PC-3 (cell line): Measurements from ENCODE around the gene PPFIBP2. TPM values are rescaled to one million over a fixed set of nuclear protein-coding genes. Genes with fewer than 3 reads are reported as not detected.

ENCODE experiments used
- ATAC-seq: fragments of 200-7000 bp; cut with Tn5 transposase; 2 replicates; pipeline ENCODE4 v1.9.1; 2020; ENCODE audit warnings: mild to moderate bottlenecking, moderate library complexity
- BruUV-seq: library from RNA; stranded (reverse); fragments of 400-500 nt; replicated peaks from 2 replicates; lab custom pipeline; 2021; lab: Mats Ljungman, UMichigan
- CTCF ChIA-PET: fragments of 300-600 bp; sonication (Branson Sonifier 250); formaldehyde crosslinking; loops from one replicate; lab custom pipeline; 2022; ENCODE audit warnings: antibody characterized with exemption; lab: Charles Lee
- POLR2A ChIA-PET: fragments of 300-600 bp; sonication (Branson Sonifier 250); formaldehyde crosslinking; loops from one replicate; lab custom pipeline; 2022; ENCODE audit warnings: antibody characterized with exemption; ENCODE audit not compliant: unreplicated experiment; lab: Charles Lee
- DNase-seq: peaks from one replicate; pipeline ENCODE4 v3.0.0-alpha.2; 2015
- H2AFZ ChIP-seq: fragments of 300-600 bp; sonication (generic); 2 replicates; pipeline ENCODE4 v1.6.0; 2016; ENCODE audit warnings: antibody characterized with exemption, low read length
- H3F3A ChIP-seq: fragments of 300-600 bp; sonication (generic); one replicate; pipeline ENCODE4 v1.6.0; 2017; ENCODE audit warnings: antibody characterized with exemption, low read length, control low read depth, mild to moderate bottlenecking; ENCODE audit not compliant: unreplicated experiment
- H3K27ac ChIP-seq: fragments of 300-600 bp; sonication (generic); 2 replicates; pipeline ENCODE4 v1.5.1; 2016; ENCODE audit warnings: mild to moderate bottlenecking, low read length
- H3K27me3 ChIP-seq: fragments of 300-600 bp; sonication (generic); 2 replicates; pipeline ENCODE4 v1.6.1; 2016; ENCODE audit warnings: low read length, mixed read lengths
- H3K36me3 ChIP-seq: fragments of 300-600 bp; sonication (generic); 2 replicates; pipeline ENCODE4 v1.6.1; 2016; ENCODE audit warnings: low read depth, mixed run types, low read length, mixed read lengths
- H3K4me1 ChIP-seq: fragments of 300-600 bp; sonication (generic); 2 replicates; pipeline ENCODE4 v1.5.1; 2016; ENCODE audit warnings: low read length; ENCODE audit not compliant: insufficient read depth
- H3K4me2 ChIP-seq: fragments of 300-600 bp; sonication (generic); 2 replicates; pipeline ENCODE4 v1.6.0; 2016; ENCODE audit warnings: low read length
- H3K4me3 ChIP-seq: fragments of 300-600 bp; sonication (generic); 2 replicates; pipeline ENCODE4 v1.5.1; 2016; ENCODE audit warnings: mild to moderate bottlenecking, low read length, mixed read lengths
- H3K79me2 ChIP-seq: fragments of 300-600 bp; sonication (generic); 2 replicates; pipeline ENCODE4 v1.6.1; 2017; ENCODE audit warnings: low read length, mixed read lengths
- H3K9ac ChIP-seq: fragments of 300-600 bp; sonication (generic); 2 replicates; pipeline ENCODE4 v1.6.0; 2016; ENCODE audit warnings: mild to moderate bottlenecking, low read length
- H3K9me2 ChIP-seq: fragments of 300-600 bp; sonication (generic); replicated peaks from 2 replicates; pipeline ENCODE4 v1.6.1; 2016; ENCODE audit warnings: mixed run types, low read length, mixed read lengths
- H3K9me3 ChIP-seq: fragments of 300-600 bp; sonication (generic); 2 replicates; pipeline ENCODE4 v1.6.1; 2016; ENCODE audit warnings: low read length, mixed read lengths
- H4K20me1 ChIP-seq: fragments of 300-600 bp; sonication (generic); 2 replicates; pipeline ENCODE4 v1.6.1; 2016; ENCODE audit warnings: low read length, mixed read lengths
- CTCF ChIP-seq: fragments of 300-600 bp; sonication (generic); conservative IDR thresholded peaks from 2 replicates; pipeline ENCODE4 v1.5.1; 2017; ENCODE audit warnings: antibody characterized with exemption, low read depth, mild to moderate bottlenecking, low read length
- EZH2 ChIP-seq: fragments of 300-600 bp; sonication (generic); IDR thresholded peaks from one replicate; pipeline ENCODE4 v1.6.1; 2017; ENCODE audit warnings: antibody characterized with exemption, mild to moderate bottlenecking, low read length; ENCODE audit not compliant: unreplicated experiment
- EZH2phosphoT487 ChIP-seq: fragments of 300-600 bp; sonication (generic); IDR thresholded peaks from 2 replicates; pipeline ENCODE4 v1.6.1; 2018; ENCODE audit warnings: mild to moderate bottlenecking, antibody characterized with exemption, low read length, borderline replicate concordance
- intact Hi-C: fragments of 100-400 bp; cut with micrococcal nuclease; formaldehyde crosslinking; loops from 2 replicates; pipeline ENCODE4 v1.9.0; 2023
- total RNA-seq: library from RNA; depleted of rRNA; stranded (reverse); fragments of >200 nt; gene quantifications from 2 replicates; pipeline ENCODE4 v1.2.3, GENCODE V29; 2014

PPFIBP2 gene
- total RNA-seq, 1 experiment from 2014 or later: 3.2 TPM

GRCh38 chr11:7512525-7513233 lies 1.1 kb upstream of the PPFIBP2 start:
- Histone ChIP-seq H3K9me3 (no peaks in the 10 kb centered on the region), H3K27me3 (peaks cover 38% of the 10 kb centered on the region), H2AFZ (peak overlapping the region; percentile 100), H3K27ac (no peak overlapping the region), H3K4me2 (peak overlapping the region; percentile 99), H3F3A (no peaks in the 10 kb centered on the region), H3K9ac (no peak overlapping the region), H3K36me3 (no peaks in the 10 kb centered on the region), H3K9me2 (no peaks in the 10 kb centered on the region), H3K4me3 (peak overlapping the region; percentile 91), H3K79me2 (no peaks in the 10 kb centered on the region), H3K4me1 (peaks cover 6% of the 10 kb centered on the region; the same call in 1 of the 2 replicates), H4K20me1 (no peaks in the 10 kb centered on the region)
- POLR2A ChIA-PET: no interaction called here
- intact Hi-C loops: loop anchor here (5.0 kb wide), 1 partner anchor 180 kb away; no protein-coding TSS in a partner anchor
- BruUV-seq: no TSS peak
- peak; percentile 5 for ATAC-seq
- no peak for TF ChIP-seq EZH2
- TF ChIP-seq CTCF: no peak
- TF ChIP-seq EZH2phosphoT487: no peak
- CTCF ChIA-PET: no interaction called here
- no peak for DNase-seq

- H3K27me3 ChIP-seq: peaks cover 33% of the 10 kb centered on the region
- peaks cover 6% of the 10 kb centered on the region; the same call in 1 of the 2 replicates for H3K4me1 ChIP-seq
- no TSS peak for BruUV-seq
- H3K36me3 ChIP-seq: no peaks in the 10 kb centered on the region
- no peaks in the 10 kb centered on the region for H4K20me1 ChIP-seq
- H3K4me2 ChIP-seq: peak overlapping the region; percentile 99
- no peaks in the 10 kb centered on the region for H3K9me3 ChIP-seq
- POLR2A ChIA-PET: no interaction called here
- peak overlapping the region; percentile 91 for H3K4me3 ChIP-seq
- intact Hi-C loops: loop anchor here (5.0 kb wide), 1 partner anchor 178 kb away; no protein-coding TSS in a partner anchor
- peak overlapping the region; percentile 100 for H2AFZ ChIP-seq
- CTCF ChIA-PET: no interaction called here
- DNase-seq (no peak), ATAC-seq (peak; percentile 9)
- H3F3A ChIP-seq: no peaks in the 10 kb centered on the region
- no peak overlapping the region for H3K9ac ChIP-seq
- H3K79me2 ChIP-seq: no peaks in the 10 kb centered on the region
- H3K27ac ChIP-seq: no peak overlapping the region
- H3K9me2 ChIP-seq: no peaks in the 10 kb centered on the region
- TF ChIP-seq EZH2: peak; percentile 45
- no peak for TF ChIP-seq EZH2phosphoT487
Measured at GRCh38 chr11:7514099-7514591, 346 bp downstream of the PPFIBP2 start.

GRCh38 chr11:7515447-7515886 lies 1.7 kb downstream of the PPFIBP2 start:
- no peak for TF ChIP-seq EZH2
- TF ChIP-seq EZH2phosphoT487: no peak
- TF ChIP-seq CTCF: no peak
- Histone ChIP-seq H3K27me3 (peaks cover 33% of the 10 kb centered on the region), H3K36me3 (no peaks in the 10 kb centered on the region), H2AFZ (no peak overlapping the region), H3K9me2 (no peaks in the 10 kb centered on the region), H3K27ac (no peak overlapping the region), H3F3A (no peaks in the 10 kb centered on the region), H3K9me3 (no peaks in the 10 kb centered on the region), H3K4me1 (peaks cover 6% of the 10 kb centered on the region; the same call in 1 of the 2 replicates), H3K4me2 (no peak overlapping the region), H4K20me1 (no peaks in the 10 kb centered on the region), H3K9ac (no peak overlapping the region), H3K79me2 (no peaks in the 10 kb centered on the region), H3K4me3 (no peak overlapping the region)
- CTCF ChIA-PET: no interaction called here
- intact Hi-C loops: no loop called here
- DNase-seq (no peak), ATAC-seq (no peak)
- POLR2A ChIA-PET: no interaction called here
- no TSS peak for BruUV-seq
